CD4-positive, alpha-beta T cell treated with Interleukin-1 beta for 1 hour (primary cell): ENCODE measurements around the gene KRTAP5-10.
"Not testable (repeated sequence)": the region's sequence is repeated elsewhere in the genome, so short reads cannot be mapped to it uniquely, and the experiment has no call there.

Source experiments
- DNase-seq, 2 donors: peaks; one replicate each; pipeline ENCODE4 v3.0.0-alpha.2; 2020 to 2022

The KRTAP5-10 gene

GRCh38 chr11:71613931-71614330, 48.6 kb downstream of the KRTAP5-10 start:
- DNase-seq, result not testable (repeated sequence)

DNA sequence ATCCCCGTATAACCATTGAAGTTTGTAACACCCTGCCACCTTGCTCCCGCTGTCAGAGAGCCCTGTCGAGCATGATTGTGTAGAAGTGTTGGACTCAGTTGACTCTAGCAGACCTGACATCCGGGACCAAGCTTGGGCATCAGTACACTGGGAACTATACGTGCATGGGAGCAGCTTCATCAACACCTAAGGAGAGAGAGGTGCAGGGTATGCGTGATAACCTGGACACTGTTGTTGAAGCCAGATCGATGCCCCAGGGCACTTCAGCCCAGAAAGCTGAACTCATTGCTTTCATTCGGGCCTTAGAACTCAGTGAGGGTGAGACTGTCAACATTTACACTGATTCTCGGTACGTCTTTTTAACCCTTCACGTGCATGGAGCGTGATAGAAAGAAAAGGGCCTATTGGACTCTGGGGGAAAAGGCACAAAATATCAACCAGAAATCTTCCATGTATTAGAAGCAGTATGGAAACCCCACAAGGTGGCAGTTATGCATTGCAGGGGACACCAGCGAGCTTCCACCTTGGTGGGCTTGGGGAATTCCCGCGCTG, 49.1 kb downstream of the KRTAP5-10 start:
- not testable (repeated sequence) for DNase-seq

DNA sequence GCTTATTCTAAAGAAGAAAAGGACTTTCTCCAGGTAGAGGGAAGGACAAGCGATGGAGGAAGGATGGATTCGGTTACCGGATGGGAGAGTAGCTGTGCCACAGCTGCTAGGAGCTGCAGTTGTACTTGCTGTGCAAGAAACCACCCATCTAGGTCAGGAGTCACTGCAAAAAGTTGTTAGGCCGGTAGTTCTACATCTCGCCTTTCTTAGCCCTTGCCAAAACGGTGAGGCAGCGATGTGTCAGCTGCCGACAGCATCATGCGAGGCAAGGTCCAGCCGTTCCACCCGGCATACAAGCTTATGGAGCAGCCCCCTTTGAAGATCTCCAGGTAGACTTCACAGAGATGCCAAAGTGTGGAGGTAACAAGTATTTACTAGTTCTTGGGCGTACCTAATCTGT, 49.6 kb downstream of the KRTAP5-10 start:
- DNase-seq, result not testable (repeated sequence)
